A549 (cell line): ENCODE measurements around the gene INPP1. TPM values are rescaled to one million over a fixed set of nuclear protein-coding genes. Genes with fewer than 3 reads are reported as not detected.
"Not testable (repeated sequence)": the region's sequence is repeated elsewhere in the genome, so short reads cannot be mapped to it uniquely, and the experiment has no call there.

Experiments used
- ATAC-seq, 2 experiments: fragments of 200-7000 bp in 1 of 2; fragments of >200 bp in 1 of 2; cut with Nextera tagmentation in 1 of 2; cut with Tn5 transposase in 1 of 2; 3 replicates each; pipeline versions ENCODE4 v1.8.0 to v1.9.1; 2018 to 2020; ENCODE audit warnings: mild to moderate bottlenecking in 1 of 2, moderate library complexity in 1 of 2
- CTCF ChIA-PET: fragments of 300-600 bp; sonication (Branson Sonifier 250); formaldehyde crosslinking; extraction: SDS; loops from one replicate; lab custom pipeline; 2021; ENCODE audit warnings: antibody characterized with exemption, inconsistent platforms; lab: Yijun Ruan, JAX
- POLR2A ChIA-PET: fragments of 350-600 bp; formaldehyde crosslinking; extraction: SDS; loops from one replicate; lab custom pipeline; 2021; ENCODE audit warnings: antibody characterized with exemption, inconsistent platforms; lab: Yijun Ruan, JAX
- DNase-seq, 2 experiments: peaks; one replicate each; pipeline versions ENCODE4 v3.0.0 to v3.0.0-alpha.2; 2011 to 2016; ENCODE audit warnings: low read depth in 1 of 2, low spot score in 1 of 2
- FAIRE-seq: peaks from 2 replicates; lab custom pipeline; 2011; peaks lifted over from hg19 to GRCh38; lab: Jason Lieb, UNC
- H3K27ac ChIP-seq, 2 experiments: fragments of >200 bp; sonication (Bioruptor Twin); formaldehyde crosslinking; 3 replicates each; pipeline ENCODE4 v1.5.1; 2016 to 2017
- H3K4me1 ChIP-seq: fragments of >200 bp; sonication (Bioruptor Twin); formaldehyde crosslinking; 3 replicates; pipeline ENCODE4 v1.6.1; 2016
- H3K4me2 ChIP-seq: fragments of >200 bp; sonication (Bioruptor Twin); formaldehyde crosslinking; 3 replicates; pipeline ENCODE4 v1.6.1; 2016
- H3K4me3 ChIP-seq: fragments of >200 bp; sonication (Bioruptor Twin); formaldehyde crosslinking; 3 replicates; pipeline ENCODE4 v1.5.1; 2016
- H3K9me3 ChIP-seq: fragments of >200 bp; sonication (Bioruptor Twin); formaldehyde crosslinking; 3 replicates; pipeline ENCODE4 v1.6.1; 2016
- BCL3 ChIP-seq: fragments of >200 bp; sonication (Bioruptor Twin); formaldehyde crosslinking; IDR thresholded peaks from 3 replicates; pipeline ENCODE4 v1.6.1; 2016
- BHLHE40 ChIP-seq: IDR thresholded peaks from 2 replicates; pipeline ENCODE4 v1.6.1; 2012; ENCODE audit warnings: low read depth, low read length, inconsistent platforms
- CBX2 ChIP-seq: fragments of 200-600 bp; sonication (generic); IDR thresholded peaks from 2 replicates; pipeline ENCODE4 v1.6.1; 2016; ENCODE audit warnings: low read depth, mild to moderate bottlenecking, borderline replicate concordance
- CEBPB ChIP-seq, 2 experiments: fragments of >200 bp in 1 of 2; sonication (Bioruptor Twin) in 1 of 2; formaldehyde crosslinking in 1 of 2; IDR thresholded peaks; 2 replicates each; pipeline ENCODE4 v1.6.1; 2012 to 2016
- EHMT2 ChIP-seq: fragments of 200-600 bp; sonication (generic); IDR thresholded peaks from 2 replicates; pipeline ENCODE4 v1.6.1; 2016; ENCODE audit warnings: antibody characterized with exemption, low read depth, mild to moderate bottlenecking, moderate library complexity
- FOSB ChIP-seq: fragments of 250-450 bp; sonication (Bioruptor Pico); IDR thresholded peaks from 2 replicates; pipeline ENCODE4 v1.5.0; 2020; ENCODE audit warnings: mild to moderate bottlenecking, moderate library complexity
- GATA3 ChIP-seq: IDR thresholded peaks from 2 replicates; pipeline ENCODE4 v1.6.1; 2012; ENCODE audit warnings: borderline replicate concordance
- HES2 ChIP-seq: fragments of >200 bp; sonication (Bioruptor Twin); formaldehyde crosslinking; IDR thresholded peaks from 2 replicates; pipeline ENCODE4 v1.6.1; 2016
- HEYL ChIP-seq: fragments of 250-450 bp; sonication (Bioruptor Pico); IDR thresholded peaks from 2 replicates; pipeline ENCODE4 v1.8.0; 2021; ENCODE audit warnings: mild to moderate bottlenecking, moderate library complexity
- HOXB5 ChIP-seq: fragments of 250-450 bp; sonication (Bioruptor Pico); IDR thresholded peaks from 2 replicates; pipeline ENCODE4 v1.5.0; 2020; ENCODE audit warnings: mild to moderate bottlenecking, moderate library complexity
- KDM1A ChIP-seq: fragments of 200-600 bp; sonication (generic); IDR thresholded peaks from 2 replicates; pipeline ENCODE4 v1.6.1; 2016; ENCODE audit warnings: low read depth, mild to moderate bottlenecking
- NR3C1 ChIP-seq: fragments of >200 bp; sonication (Bioruptor Twin); formaldehyde crosslinking; IDR thresholded peaks from 3 replicates; pipeline ENCODE4 v1.6.1; 2017
- RAD21 ChIP-seq, 2 experiments: fragments of >200 bp in 1 of 2; sonication (Bioruptor Twin) in 1 of 2; formaldehyde crosslinking in 1 of 2; IDR thresholded peaks in 1 of 2; conservative IDR thresholded peaks in 1 of 2; 2 replicates in 1 of 2; 3 replicates in 1 of 2; pipeline ENCODE4 v1.6.1; 2012 to 2018; ENCODE audit warnings: inconsistent platforms in 1 of 2
- RFX5 ChIP-seq: fragments of 450-650 bp; IDR thresholded peaks from 2 replicates; pipeline ENCODE4 v1.7.1; 2014; ENCODE audit warnings: antibody characterized with exemption, mild to moderate bottlenecking, moderate library complexity
- SREBF2 ChIP-seq: fragments of 450-650 bp; IDR thresholded peaks from 2 replicates; pipeline ENCODE4 v1.6.1; 2014; ENCODE audit warnings: mild to moderate bottlenecking, moderate library complexity
- ZNF302 ChIP-seq: fragments of 250-450 bp; sonication (Bioruptor Pico); IDR thresholded peaks from 2 replicates; pipeline ENCODE4 v1.9.0; 2021; ENCODE audit warnings: inconsistent platforms, mild to moderate bottlenecking, moderate library complexity
- WGBS: methylation state at CpG from one replicate; pipeline ENCODE4 v1.1.6; 2017; ENCODE audit errors: missing lambda C conversion rate; 5-methylcytosine and 5-hydroxymethylcytosine counted together
- polyA plus RNA-seq, 4 experiments: library from polyadenylated mRNA; depleted of rRNA in 3 of 4; stranded (reverse); fragments of >200 nt; fragmentation: RNase III in 1 of 4; extraction: RNeasy Plus Mini Kit Qiagen cat#74134 plus additional on column Dnase treatment in 1 of 4; gene quantifications; 2 replicates in 3 of 4; 3 replicates in 1 of 4; pipeline ENCODE4 v1.2.3, GENCODE V29; 2011 to 2017
- TF ChIP-seq, protein P1 (sequence below): IDR thresholded peaks from 2 replicates; pipeline ENCODE4 v1.6.1; 2012
- TF ChIP-seq, protein P2 (sequence below): fragments of 250-450 bp; sonication (Bioruptor Pico); IDR thresholded peaks from 2 replicates; pipeline ENCODE4 v1.5.0; 2021; ENCODE audit warnings: mild to moderate bottlenecking, moderate library complexity, borderline replicate concordance

INPP1 gene
- polyA plus RNA-seq, 2 of the 4 experiments (the other 2 are of a cell fraction), result 12.8 to 18.4 TPM

GRCh38 chr2:190355968-190356644 lies 12.7 kb downstream of the INPP1 start:
- POLR2A ChIA-PET, result no interaction called here

DNA sequence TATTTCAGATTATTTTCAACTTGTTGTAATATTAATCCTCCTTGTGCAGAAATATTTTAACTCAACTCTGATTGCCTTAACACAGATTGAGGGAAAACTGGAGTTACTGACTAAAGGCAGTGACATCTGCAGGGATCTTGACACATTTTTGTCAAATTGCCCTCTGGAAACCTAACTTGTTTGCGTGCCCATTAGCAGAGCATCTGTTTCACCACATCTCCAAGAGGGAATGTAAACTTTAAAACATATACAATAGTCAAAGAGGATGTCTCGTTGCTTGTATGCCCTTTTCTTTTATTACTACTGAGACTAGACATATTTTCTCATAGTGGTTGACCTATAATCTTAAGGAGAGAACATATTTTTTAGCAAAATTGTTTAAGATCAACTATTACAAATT lies 14.2 kb downstream of the INPP1 start:
- no peak for FAIRE-seq
- DNase-seq, result no peak
- Histone ChIP-seq H3K4me1 (peaks cover 5% of the 10 kb centered on the region; the same call in 1 of the 3 replicates), H3K4me2 (no peak overlapping the region), H3K27ac (no peak overlapping the region), H3K4me3 (no peak overlapping the region), H3K9me3 (no peaks in the 10 kb centered on the region)
- TF ChIP-seq HOXB5 (CRISPR knock-in tag), result no peak
- TF ChIP-seq, protein P1, sequence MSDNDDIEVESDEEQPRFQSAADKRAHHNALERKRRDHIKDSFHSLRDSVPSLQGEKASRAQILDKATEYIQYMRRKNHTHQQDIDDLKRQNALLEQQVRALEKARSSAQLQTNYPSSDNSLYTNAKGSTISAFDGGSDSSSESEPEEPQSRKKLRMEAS, result no peak
- no peak for TF ChIP-seq RAD21 (conservative IDR thresholded peaks at IDR 0.05 in 1 of 2, IDR thresholded peaks at IDR 0.05 in 1 of 2)
- TF ChIP-seq BHLHE40, result no peak
- TF ChIP-seq BCL3, result no peak
- no peak for TF ChIP-seq SREBF2
- TF ChIP-seq NR3C1, result no peak
- TF ChIP-seq, protein P2, sequence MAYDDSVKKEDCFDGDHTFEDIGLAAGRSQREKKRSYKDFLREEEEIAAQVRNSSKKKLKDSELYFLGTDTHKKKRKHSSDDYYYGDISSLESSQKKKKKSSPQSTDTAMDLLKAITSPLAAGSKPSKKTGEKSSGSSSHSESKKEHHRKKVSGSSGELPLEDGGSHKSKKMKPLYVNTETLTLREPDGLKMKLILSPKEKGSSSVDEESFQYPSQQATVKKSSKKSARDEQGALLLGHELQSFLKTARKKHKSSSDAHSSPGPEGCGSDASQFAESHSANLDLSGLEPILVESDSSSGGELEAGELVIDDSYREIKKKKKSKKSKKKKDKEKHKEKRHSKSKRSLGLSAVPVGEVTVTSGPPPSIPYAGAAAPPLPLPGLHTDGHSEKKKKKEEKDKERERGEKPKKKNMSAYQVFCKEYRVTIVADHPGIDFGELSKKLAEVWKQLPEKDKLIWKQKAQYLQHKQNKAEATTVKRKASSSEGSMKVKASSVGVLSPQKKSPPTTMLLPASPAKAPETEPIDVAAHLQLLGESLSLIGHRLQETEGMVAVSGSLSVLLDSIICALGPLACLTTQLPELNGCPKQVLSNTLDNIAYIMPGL, result no peak
- TF ChIP-seq HEYL (CRISPR knock-in tag), result no peak
- TF ChIP-seq HES2, result no peak
- CTCF ChIA-PET, result interaction anchor here (4.1 kb wide), 1 partner anchor 12 kb away, joined by 22 read pairs; the partner anchor contains the start of gene INPP1
- ATAC-seq, result no peak
- WGBS, result 87% methylated on average over 2 of the region's 2 CpGs
- POLR2A ChIA-PET, result no interaction called here

More at GRCh38 chr2:190355968-190356644, 12.7 kb downstream of the INPP1 start:
- Histone ChIP-seq H3K4me1 (peaks cover 5% of the 10 kb centered on the region; the same call in 1 of the 3 replicates), H3K9me3 (no peaks in the 10 kb centered on the region), H3K27ac (no peak overlapping the region), H3K4me3 (no peak overlapping the region), H3K4me2 (no peak overlapping the region)
- no peak for DNase-seq
- TF ChIP-seq EHMT2 (no peak), FOSB (CRISPR knock-in tag) (no peak), CEBPB (IDR thresholded peaks at IDR 0.05) (peak in 1 of 2 experiments; percentile 15; a peak in 1 of 4 replicates), KDM1A (no peak), RFX5 (no peak), GATA3 (no peak), ZNF302 (CRISPR knock-in tag) (no peak), SREBF2 (no peak), CBX2 (no peak)
- CTCF ChIA-PET, result interaction anchor here (0.9 to 4.1 kb wide), 4 partner anchors 11 to 267 kb away, joined by 3 to 22 read pairs (median 7); partner anchors contain the start of gene INPP1
- no peak for FAIRE-seq
- WGBS, result 84% methylated on average over 6 of the region's 6 CpGs
- ATAC-seq, result no peak

- H3K27ac ChIP-seq, FAIRE-seq, H3K9me3 ChIP-seq, ATAC-seq, H3K4me3 ChIP-seq, H3K4me2 ChIP-seq, H3K4me1 ChIP-seq, POLR2A ChIA-PET, DNase-seq: not testable (repeated sequence)
- CTCF ChIA-PET, result interaction anchor here (1.0 to 1.6 kb wide), 3 partner anchors 30 to 152 kb away, joined by 3 to 4 read pairs (median 3); no protein-coding TSS in a partner anchor
- 88% methylated on average over 8 of the region's 8 CpGs for WGBS
Observed at GRCh38 chr2:190358655-190359448, 15.5 kb downstream of the INPP1 start.
